HepG2 (cell line): Measurements from ENCODE around the gene WSCD1.

Experiments used
- ZNF251 ChIP-seq: sonication (generic); formaldehyde crosslinking; IDR thresholded peaks from 2 replicates; pipeline ENCODE4 v1.9.0; 2021; ENCODE audit warnings: mild to moderate bottlenecking, missing genetic modification reagents
- TF ChIP-seq, protein P1 (sequence below): sonication (generic); formaldehyde crosslinking; IDR thresholded peaks from 2 replicates; pipeline ENCODE4 v1.4.0; 2020; ENCODE audit warnings: low read depth, missing genetic modification reagents

DNA sequence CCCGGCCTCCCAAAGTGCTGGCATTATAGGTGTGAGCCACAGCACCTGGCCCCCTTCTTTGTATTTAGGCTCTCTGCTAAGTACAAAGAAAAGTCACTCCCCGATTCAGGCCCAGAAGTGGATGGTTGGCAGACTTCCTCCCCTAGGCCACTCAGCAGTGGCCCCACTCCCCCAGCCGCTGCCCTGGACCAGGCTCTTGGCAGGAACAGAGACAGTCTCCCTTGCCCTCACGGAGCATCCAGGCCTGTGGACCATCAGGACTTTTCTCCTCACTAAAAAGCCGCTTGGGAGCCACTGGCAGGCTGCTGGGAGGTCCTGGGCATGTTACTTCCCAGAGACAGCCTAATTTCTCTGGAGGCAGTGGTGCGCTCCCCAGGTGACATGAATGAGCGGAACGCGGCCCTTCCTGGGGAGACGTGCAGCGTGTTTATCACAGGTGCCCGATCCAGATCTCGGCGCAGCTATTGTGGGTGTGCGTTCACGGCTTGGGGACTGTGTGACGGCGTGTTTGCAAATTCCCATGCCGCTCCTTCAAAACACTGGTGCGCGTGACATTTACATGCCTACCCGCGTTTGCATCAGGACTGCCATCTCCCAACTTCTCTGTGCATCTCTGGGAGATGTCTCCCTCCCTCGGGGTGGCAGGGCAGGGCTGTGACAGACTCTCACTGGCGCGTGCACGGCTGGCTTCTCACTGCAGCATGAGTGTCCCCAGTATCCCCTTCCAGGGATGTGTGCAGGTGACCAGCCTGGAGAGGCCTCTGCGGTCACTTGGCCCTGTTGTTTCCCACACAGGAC is 16.6 kb downstream of the WSCD1 start:
- TF ChIP-seq ZNF251 (CRISPR knock-in tag), result no peak
- TF ChIP-seq, protein P1, sequence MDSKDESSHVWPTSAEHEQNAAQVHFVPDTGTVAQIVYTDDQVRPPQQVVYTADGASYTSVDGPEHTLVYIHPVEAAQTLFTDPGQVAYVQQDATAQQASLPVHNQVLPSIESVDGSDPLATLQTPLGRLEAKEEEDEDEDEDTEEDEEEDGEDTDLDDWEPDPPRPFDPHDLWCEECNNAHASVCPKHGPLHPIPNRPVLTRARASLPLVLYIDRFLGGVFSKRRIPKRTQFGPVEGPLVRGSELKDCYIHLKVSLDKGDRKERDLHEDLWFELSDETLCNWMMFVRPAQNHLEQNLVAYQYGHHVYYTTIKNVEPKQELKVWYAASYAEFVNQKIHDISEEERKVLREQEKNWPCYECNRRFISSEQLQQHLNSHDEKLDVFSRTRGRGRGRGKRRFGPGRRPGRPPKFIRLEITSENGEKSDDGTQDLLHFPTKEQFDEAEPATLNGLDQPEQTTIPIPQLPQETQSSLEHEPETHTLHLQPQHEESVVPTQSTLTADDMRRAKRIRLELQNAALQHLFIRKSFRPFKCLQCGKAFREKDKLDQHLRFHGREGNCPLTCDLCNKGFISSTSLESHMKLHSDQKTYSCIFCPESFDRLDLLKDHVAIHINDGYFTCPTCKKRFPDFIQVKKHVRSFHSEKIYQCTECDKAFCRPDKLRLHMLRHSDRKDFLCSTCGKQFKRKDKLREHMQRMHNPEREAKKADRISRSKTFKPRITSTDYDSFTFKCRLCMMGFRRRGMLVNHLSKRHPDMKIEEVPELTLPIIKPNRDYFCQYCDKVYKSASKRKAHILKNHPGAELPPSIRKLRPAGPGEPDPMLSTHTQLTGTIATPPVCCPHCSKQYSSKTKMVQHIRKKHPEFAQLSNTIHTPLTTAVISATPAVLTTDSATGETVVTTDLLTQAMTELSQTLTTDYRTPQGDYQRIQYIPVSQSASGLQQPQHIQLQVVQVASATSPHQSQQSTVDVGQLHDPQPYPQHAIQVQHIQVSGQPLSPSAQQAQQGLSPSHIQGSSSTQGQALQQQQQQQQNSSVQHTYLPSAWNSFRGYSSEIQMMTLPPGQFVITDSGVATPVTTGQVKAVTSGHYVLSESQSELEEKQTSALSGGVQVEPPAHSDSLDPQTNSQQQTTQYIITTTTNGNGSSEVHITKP (CRISPR knock-in tag), result no peak
